Lung microvascular endothelial cell (primary cell): ENCODE results near the gene PDE9A. TPM values are rescaled to one million over a fixed set of nuclear protein-coding genes. Genes with fewer than 3 reads are reported as not detected.

ENCODE experiments used
- DNase-seq, 2 donors: peaks; one replicate each; pipeline versions ENCODE4 v3.0.0 to v3.0.0-alpha.2; 2010; ENCODE audit warnings: low read depth in 2 of 2
- total RNA-seq: library from RNA; depleted of rRNA; stranded (reverse); fragments of >200 nt; gene quantifications from 2 replicates; pipeline ENCODE4 v1.2.1, GENCODE V29; 2014

The PDE9A gene
- total RNA-seq, 1 donor from 2014 or later: 4.0 TPM

DNA sequence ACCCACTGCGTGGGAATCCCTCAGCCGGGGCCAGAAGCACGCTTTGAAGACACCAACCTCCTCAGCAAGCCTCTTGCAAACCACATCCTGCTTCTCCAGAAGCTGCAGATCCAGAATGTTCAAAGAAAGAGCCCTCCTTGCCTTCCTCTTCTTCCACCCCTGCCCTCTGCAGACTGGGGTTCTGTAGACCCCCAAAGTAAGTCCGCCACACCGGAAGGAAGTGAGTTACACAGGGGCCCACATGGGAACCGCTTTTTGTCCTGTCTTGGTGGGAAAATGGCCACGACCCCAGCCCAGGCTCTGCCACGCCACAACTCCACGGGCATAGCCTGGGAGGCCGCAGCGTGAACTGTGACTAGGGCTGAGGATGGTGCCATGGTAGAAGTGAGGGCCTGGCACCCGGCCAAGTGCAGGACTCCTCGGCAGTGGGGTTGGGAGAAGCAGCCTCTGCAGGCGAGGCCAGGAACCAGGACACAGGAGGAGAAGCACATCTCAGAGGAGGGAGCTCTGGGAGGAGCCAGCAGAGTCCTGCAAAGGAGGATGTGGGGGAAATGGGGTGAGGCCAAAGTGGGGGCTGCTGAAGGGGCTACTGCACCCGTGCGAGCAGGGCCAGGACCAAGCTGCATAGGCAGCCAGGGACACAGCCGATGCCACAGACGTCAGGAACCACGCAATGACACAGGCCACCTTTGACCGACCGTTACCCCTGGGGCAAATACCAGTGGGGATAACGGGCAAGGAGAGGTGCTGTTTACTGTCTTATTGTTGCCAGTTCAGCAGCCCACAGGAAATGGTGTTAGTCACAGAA, 30.9 kb downstream of the PDE9A start:
- DNase-seq: no peak

DNA sequence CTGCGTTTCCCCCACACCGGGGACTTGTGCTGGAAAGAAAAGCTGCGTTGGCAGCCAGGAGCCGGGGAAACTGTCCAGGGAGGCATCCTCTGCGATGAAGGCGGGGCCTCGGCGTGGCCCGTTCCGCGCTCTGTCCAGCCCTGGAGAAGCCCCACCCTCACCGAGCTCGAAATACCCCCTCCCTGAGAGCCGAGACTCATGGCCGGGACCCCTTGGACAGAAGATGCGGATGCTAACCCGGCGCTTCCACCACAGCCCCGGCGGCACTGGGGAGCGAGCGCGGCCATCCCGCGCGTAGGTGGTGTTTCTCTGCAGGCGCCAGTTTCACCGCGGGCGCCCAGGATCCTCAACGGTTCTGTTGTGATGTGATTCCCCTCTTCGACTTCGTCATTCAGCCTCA, 31.6 kb downstream of the PDE9A start:
- no peak for DNase-seq

DNA sequence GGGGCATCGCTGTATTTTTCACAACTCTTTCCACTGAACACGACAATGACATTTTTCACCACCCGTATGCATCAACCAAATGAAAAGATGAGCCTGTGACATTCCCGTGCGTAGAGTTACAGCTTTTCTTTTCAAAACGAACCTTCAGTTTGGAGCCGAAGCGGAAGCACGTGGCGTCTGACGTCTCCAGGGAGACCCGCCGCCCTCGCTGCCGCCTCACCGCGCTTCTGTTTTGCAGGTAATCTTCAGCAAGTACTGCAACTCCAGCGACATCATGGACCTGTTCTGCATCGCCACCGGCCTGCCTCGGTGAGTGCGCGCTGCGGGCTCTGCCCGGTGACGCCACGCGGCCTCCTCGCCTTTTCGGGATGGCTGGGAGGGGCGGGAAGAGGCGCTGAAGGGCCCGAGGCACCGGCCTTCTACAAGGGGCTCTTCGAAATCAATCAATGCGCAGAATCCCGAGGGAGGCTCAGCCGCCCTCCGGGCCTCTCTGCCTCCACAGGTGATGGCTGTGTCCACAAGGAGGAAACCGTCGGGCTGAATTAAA, 32.6 kb downstream of the PDE9A start:
- DNase-seq: no peak

DNA sequence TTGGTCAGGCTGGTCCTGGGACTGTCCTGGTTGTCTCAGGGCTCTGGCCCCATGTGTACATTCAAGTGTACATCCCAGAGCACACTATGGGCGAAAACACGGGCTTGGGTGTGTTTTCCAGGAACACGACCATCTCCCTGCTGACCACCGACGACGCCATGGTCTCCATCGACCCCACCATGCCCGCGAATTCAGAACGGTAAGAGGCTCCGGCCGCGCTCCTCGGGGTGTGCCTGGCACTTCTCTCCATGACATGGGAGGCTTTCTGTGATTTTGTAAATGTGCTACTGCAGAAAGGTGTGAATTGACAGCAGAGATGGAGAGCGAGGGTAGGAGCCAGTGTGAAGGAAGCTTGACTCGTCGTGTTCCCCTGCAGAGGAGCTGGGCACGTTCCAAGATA, 34.4 kb downstream of the PDE9A start:
- no peak for DNase-seq

DNA sequence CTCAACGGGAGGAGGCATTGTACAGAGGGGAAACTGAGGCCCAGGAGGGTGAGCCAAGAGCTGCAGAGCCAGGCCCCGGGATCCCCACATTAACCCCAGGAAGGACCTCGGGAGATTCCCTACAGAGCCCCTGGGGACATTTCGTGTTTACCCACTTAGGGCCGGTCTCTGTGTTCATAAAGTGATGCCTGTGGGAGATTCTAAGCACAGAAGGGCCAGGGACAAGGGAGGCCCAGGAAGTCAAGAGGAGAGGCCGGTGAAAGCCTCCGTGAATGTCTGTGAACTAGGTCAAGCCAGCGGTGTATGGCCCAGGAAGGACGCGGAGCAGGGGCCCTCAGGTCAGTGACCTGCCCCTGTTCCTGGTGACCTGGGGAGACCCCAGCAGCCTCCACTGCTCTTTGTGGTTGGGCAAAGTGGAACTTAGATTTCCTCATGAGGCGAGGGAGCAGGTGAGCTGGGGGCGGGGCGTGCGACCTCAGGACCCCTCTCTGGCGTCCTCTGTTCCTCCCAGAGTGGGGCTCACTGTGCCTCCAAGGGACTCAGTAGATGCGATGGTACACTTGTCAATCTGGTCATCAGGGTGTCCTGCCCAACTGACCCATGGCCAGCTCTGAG, 34.9 kb downstream of the PDE9A start:
- DNase-seq: no peak

DNA sequence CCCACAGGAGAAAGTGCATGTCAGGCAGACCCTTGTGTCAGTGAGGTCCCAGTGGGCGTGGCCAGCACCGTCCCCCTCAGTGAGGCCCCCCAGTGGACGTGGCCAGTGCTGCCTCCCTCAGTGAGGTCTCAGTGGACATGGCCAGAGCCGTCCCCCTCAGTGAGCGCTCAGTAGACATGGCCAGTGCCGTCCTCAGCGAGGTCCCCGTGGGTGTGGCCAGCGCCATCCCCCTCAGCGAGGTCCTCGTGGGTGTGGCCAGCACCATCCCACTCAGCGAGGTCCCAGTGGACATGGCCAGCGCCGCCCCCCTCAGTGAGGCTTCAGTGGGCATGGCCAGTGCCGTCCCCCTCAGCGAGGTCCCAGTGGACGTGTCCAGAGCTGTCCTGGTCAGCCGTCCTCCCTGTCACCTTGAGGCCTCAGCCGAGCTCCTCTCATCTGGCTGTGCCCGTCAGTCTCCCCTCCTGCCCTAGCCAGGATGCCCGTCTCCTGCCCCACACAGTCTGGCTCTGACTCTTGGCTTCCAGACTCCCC, 35.5 kb downstream of the PDE9A start:
- DNase-seq: no peak

DNA sequence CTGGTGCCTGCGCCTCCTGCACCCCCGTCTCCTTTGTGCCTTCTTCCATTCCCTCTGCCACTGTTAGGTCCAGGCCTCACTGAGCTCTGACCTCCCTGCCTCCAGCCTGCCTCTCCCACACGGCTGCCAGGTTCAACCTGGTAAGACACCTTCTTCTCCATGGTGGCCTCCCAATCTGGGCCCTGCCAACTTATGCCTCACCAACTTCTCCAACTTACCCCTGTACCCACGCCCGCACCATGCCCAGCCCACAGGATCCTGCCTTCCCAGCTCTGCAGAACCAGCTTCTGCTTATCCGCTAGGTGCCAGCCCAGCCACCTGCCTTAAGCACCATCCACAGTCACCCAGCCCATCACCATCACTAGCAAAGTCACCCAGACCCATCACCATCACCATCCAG, 37.2 kb downstream of the PDE9A start:
- DNase-seq: no peak

DNA sequence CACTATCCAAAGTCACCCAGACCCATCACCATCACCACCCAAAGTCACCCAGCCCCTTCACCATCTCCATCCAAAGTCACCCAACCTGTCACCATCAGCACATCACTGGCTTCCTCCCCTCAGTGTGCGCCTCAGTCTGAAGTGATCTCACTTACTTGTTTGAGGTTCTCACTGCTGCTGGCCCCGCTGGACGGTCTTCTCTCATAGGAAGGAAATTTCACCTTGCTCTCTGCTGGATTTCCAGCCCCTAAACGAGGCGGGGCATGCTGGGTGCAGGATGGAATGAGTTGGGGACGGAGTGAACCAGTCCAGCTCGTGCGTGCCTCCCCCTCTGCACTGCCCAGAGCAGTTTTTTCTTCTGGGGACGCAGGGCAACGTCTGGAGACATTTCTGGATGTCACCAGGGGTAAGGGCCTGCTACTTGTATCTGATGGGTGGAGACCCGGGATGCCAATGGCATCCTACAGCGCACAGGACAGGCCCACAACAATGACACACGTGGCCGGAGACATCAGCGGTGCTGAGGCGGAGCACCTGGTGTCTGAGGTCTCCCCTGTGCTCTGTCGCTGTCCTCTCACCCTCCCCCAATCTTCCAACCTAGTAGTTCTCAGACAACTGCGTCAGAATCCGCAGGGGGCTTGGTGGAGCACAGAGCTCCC, 38.6 kb downstream of the PDE9A start:
- no peak for DNase-seq

DNA sequence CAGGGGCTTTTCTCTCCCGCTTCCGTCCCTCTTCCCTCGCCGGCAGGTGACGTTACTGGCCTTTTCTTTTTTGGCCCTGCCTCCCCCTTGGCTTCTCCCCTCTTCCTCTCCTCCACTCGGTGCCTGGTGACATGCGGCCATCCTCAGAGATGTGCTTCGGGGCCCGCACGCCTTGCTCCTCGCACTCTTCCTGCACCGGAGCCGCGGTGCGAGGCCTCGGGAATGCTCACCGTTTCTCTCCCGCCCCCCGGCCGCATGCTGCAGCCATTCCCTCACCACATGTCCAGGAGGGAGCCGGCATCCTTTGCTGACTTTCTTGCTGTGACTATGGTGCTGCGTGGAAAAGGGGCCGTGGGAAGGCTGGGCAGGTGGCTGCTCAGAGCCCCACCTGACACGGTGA, 39.3 kb downstream of the PDE9A start:
- no peak for DNase-seq

DNA sequence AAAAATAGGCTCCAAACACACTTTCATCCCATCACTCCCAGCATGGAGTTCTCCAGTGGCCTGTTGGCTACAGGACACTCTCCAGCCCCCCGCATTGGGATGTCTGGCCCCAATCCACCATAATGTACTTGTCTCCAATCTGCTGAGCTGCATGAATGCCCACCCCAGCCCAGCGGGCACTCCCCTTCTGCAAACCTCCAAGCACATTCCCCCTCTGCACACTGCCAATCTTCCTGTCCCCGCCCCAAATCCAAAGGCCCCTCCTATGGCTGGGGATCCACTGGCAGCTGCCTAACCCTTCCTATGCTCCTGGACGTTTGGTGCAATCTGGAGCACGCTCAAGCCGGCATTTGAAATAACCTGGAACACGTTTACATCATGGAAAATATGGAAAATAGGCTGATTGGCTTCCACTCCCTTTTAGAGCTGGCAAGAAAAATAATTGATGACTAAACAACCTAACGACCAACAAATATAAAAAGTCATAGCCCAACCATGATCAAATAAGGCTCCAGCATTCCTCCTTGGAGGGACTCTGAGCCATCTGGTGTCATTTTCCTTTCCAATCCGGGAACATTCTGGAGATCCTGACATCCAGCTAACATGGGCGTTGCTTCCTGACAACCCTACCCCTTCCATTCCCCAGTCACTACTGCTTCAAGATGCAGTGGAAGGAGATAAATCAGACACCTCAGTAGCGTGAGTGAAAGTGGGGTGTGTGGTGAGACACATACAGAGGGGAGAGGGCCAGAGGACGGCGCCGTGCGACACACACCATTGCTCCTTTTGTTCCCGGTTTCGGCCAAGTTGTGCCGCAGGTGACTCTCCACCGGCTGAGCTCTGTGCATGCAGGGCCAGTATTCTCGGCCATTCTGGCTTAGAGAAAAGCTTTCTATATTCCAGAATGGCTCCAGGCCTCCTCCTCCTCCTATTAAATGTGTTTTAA, 41.6 kb downstream of the PDE9A start:
- DNase-seq: no peak

DNA sequence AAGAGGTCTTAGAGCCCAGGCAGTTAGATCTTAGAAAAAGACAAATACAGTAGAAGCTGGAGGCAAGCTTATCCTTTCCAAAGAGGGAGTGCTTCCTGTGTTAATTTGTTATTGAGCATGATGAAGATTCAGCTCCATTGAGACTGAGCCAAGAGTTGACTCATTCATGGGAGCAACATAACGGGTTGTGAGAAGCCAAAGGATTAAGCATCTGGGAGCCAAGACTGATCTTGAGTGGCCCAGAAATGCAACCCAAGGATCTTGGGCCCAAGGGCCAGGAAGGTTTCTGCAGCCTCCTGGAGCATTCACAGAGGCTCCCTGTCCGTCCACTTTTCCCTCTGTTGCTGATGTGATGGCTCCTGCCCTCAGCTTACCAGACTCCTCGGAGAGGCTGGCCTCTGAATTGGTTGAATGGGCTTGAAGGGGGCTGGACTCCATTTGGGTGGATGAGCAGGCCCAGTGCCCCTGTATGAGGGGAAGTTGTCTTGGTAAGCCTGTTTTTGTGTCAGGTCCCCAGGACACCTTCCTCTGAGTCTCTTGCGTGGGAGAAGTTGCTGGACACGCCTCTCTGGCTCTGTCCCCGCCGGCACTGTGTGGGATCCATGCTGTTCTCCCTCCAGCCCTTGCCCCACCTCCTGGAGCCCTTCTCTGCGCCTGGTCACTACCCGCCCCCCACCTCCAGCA, 42.4 kb downstream of the PDE9A start:
- DNase-seq: peak in 1 of 2 donors; percentile 43

DNA sequence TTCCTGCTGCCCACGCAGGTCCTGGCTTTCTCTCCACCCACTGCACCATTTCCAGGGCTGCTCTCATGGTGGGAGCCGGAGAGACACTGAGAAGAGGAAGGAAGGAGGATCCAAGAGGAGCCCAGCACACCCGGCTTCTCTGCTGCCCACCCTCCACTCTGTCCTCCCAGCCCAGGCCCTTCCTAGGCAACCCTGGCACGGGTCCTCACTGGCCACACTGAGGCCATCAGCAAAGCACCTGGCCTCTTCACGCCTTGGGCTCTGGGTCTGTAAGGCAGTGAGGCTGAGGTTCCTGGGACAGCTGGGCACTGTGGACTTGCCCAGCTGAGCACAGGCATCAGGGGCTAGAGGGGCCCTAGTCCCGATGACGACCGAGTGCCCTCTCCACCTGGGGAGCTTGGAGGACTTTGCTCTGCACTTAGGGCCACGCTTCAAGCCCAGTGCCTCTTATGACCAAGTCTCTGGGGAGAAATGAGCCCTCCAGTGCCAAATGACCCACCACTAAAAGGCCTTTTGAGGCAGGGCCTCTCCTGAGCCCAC, 43.1 kb downstream of the PDE9A start:
- no peak for DNase-seq

DNA sequence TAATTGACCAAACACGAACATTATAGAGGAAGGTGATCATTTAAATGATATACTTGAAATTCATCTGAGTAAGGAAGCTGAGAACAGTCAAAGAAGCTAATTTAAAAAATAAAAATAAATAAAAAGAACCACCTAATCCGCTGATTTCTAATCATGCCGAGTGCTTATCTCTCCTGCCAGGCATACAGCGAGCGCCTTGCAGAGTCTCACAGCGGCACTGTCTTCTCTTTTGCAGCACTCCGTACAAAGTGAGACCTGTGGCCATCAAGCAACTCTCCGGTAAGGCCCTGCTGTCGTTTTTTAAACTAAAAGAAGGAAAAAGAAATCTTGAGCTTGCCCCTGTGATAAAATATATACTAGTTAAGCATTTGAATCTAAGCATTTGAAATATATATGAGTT, 45.3 kb downstream of the PDE9A start:
- no peak for DNase-seq

DNA sequence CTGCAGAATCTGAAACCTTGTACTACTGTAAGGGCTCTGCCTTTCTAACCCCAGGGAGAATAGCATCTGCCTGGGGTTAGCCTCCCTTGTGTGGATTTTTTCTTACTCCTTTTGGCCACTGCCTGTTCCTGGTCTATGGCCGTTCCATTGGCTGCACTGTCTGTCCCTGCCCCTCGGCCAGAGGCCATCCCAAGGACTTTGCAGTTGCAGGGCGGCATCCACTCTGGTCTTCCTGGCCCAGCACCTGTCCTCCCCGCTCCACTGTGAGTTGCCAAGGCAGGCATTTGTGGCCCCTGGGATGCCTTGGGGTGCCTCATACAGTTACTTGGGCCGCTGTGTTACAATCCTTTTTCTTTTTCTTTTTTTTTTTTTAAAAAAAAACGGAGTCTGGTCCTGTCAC, 45.8 kb downstream of the PDE9A start:
- DNase-seq: no peak

DNA sequence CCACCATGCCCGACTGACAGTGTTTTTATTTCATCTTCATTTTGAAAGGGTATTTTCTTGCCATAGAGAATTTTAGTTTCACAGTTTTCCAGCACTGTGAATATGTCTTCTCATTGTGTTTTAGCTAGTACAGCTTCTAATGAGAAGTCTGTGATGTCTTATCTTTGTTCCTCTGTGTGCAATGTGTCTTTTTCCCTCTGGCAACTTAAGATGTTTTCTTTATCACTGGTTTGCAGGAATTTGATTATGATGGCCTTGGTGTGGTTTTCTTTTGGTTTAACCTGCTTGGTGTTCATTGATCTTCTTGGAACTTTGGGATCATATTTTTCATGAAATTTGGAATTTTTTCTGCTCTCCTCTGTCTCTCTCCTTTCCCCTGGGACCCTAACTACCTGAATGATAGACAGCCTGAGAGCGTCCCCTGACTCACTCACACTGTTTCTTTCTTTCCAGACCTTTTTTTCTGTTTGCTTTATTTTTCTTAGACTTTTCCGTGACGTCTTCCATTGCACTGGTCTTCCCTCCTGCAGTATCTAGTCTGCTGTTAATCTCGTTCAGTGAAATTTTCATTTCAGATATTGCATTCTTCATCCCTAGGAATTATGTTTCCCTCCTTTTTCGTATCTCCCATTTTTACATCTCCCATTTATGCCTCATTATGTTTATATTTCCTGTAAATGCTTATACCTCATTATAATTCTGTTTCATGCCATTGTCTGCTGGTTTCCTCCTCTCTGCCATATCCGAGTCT, 48.5 kb downstream of the PDE9A start:
- no peak for DNase-seq

DNA sequence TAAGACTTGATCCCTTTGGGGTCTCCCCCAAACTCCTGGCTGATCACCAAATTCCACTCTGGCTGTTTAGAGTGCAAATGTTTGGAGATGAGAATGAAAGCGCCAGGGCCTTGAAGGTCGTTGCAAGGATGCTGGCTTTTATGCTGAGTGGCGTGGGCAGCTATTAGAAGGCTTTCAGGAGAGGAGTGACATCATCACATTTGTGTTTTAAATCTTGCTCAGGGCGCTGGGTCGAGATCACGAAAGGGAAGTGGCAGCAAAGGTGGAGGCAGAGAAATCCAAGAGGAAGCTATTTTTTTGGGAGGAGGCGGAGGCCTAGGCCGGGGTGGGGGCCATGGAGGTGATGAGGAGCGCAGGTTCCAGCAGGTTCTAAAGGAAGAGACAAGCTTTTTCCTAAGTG, 49.3 kb downstream of the PDE9A start:
- DNase-seq: no peak

DNA sequence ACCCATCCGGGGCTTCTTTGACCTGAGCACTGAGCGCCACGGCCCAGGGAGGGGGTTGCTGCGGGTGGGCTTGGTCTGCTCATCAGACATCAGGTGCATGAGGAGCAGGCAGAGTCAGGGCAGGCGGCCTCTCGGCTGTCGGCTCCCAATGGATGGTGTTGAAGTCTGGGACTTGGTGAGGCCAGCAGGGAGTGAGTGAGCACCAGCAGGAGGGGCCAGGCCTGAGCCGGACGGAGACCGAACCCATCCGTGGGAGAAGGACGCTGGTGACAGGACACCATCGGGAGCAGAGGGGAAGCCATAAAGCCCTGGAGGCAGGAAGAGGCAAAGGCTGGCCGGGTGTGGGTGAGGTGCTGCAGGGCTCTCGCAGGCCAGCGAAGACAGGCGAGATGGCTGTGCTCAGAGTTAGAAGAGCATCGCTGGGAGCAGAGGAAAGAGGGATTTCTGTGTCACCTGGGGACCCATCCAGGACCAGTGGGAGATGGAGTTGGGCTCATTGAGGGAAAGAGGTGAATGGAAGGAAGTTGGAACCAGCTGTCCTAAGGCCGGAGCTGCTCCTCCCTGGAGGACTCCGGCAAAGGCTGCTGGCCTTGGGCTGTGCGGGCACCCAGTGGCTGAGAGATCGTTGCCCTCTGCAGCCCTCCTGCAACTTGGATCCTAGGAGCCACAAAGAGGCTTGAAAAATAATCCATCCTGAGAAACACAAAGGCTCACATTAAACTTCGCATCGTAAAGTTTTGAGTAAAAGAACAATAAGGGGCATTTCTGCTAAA, 49.9 kb downstream of the PDE9A start:
- no peak for DNase-seq

DNA sequence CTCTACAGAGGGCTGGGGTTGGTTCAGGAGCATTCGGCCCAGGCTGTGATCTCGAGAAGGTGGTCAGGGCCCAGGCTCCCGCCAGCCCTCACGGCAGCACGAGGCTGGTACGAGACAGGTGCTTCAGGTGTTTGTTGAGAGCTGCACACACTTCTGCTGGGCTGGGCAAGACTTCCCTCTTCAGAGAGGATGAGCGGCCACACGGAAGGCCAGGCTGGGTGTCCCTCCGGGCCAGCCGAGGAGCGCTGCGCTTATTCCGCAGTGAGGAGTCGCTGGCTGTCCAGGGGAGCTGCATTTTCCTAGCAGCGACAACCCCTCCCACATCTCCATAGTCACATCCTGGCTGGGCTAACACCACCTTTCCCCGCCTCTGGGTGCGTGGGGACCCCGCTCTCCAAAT, 50.5 kb downstream of the PDE9A start:
- DNase-seq: no peak

DNA sequence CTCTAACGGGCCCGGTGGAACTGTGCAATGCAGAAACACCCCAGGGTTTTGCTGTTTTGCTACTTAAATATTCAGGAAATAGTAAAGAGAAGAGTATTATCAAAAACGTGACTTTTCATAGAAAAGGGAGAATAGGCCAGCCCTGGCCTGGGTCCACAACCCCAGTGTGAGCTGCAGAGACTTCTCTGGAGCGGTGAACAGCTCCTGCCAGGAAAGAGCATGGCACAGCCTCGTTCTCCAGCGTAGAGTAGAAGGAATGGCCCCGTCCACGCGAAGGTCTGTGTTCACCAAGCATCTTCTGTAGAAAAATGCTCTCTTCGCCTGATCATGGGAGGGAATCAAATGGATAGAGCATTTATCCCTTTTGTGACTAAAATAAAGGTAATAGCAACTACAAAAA, 51.4 kb downstream of the PDE9A start:
- DNase-seq: no peak
